DOHH2 (cell line): ENCODE results near the gene MRPL4.

Experiments
- CTCF ChIP-seq: fragments of 200-600 bp; sonication (generic); IDR thresholded peaks from one replicate; pipeline ENCODE4 v1.5.1; 2014; ENCODE audit warnings: antibody characterized with exemption, mild to moderate bottlenecking, low read depth, low read length; ENCODE audit not compliant: poor library complexity, severe bottlenecking
- EZH2phosphoT487 ChIP-seq: fragments of 200-600 bp; sonication (generic); IDR thresholded peaks from 2 replicates; pipeline ENCODE4 v1.6.1; 2017; ENCODE audit warnings: borderline replicate concordance, mild to moderate bottlenecking, antibody characterized with exemption, low read length, moderate library complexity, mixed read lengths

GRCh38 chr19:10290357-10290875 lies 38.4 kb downstream of the MRPL4 start:
- TF ChIP-seq CTCF (no peak), EZH2phosphoT487 (no peak; the same call in 1 of the 2 replicates)
